K562 (cell line): ENCODE data around the gene NOCT. TPM values are rescaled to one million over a fixed set of nuclear protein-coding genes. Genes with fewer than 3 reads are reported as not detected.

Source experiments
- ATAC-seq: fragments of 200-7000 bp; cut with Tn5 transposase; 3 replicates; pipeline ENCODE4 v1.9.1; 2020; ENCODE audit warnings: moderate library complexity
- BruUV-seq: library from RNA; stranded (reverse); fragments of 400-500 nt; replicated peaks from 2 replicates; lab custom pipeline; 2021; lab: Mats Ljungman, UMichigan
- CTCF ChIA-PET: fragments of 300-600 bp; formaldehyde crosslinking; extraction: SDS; loops from one replicate; lab custom pipeline; 2021; ENCODE audit warnings: low intra/inter-chr PET ratio; lab: Yijun Ruan, JAX
- POLR2A ChIA-PET: fragments of 300-600, 350-650 bp; sonication (Branson Sonifier 250); formaldehyde crosslinking; extraction: SDS; loops from one replicate; lab custom pipeline; 2021; ENCODE audit warnings: antibody characterized with exemption, inconsistent platforms; lab: Yijun Ruan, JAX
- DNase-seq, 4 experiments: peaks; one replicate each; pipeline versions ENCODE4 v3.0.0 to v3.0.0-alpha.2; 2011 to 2018; ENCODE audit warnings: low spot score in 3 of 4, mixed read lengths in 3 of 4; ENCODE audit errors: extremely low read depth in 1 of 4
- FAIRE-seq: peaks from 2 replicates; lab custom pipeline; 2011; peaks lifted over from hg19 to GRCh38; lab: Jason Lieb, UNC
- H2AFZ ChIP-seq: 2 replicates; pipeline ENCODE4 v1.6.0; 2011; ENCODE audit warnings: low read depth, low read length, control low read depth, inconsistent platforms
- H3K27ac ChIP-seq: fragments of 200-600 bp; 3 replicates; pipeline ENCODE4 v1.8.0; 2011; ENCODE audit warnings: low read depth, mild to moderate bottlenecking, control low read depth, inconsistent platforms, low read length, moderate library complexity, mixed read lengths; ENCODE audit errors: extremely low read depth
- H3K27me3 ChIP-seq, 2 experiments: fragments of 300-600 bp in 1 of 2; 2 replicates in 1 of 2; 3 replicates in 1 of 2; pipeline versions ENCODE4 v1.6.0 to v1.8.0; 2011; ENCODE audit warnings: inconsistent platforms in 2 of 2, low read length in 2 of 2, mild to moderate bottlenecking in 1 of 2, mixed read lengths in 1 of 2, moderate library complexity in 1 of 2; ENCODE audit not compliant: control insufficient read depth in 2 of 2, insufficient read depth in 2 of 2
- H3K36me3 ChIP-seq: fragments of 300-600 bp; 3 replicates; pipeline ENCODE4 v1.8.0; 2011; ENCODE audit warnings: mild to moderate bottlenecking, low read length, inconsistent platforms; ENCODE audit not compliant: control insufficient read depth, insufficient read depth
- H3K4me1 ChIP-seq, 2 experiments: fragments of 200-600 bp in 1 of 2; replicated peaks in 1 of 2; 2 replicates in 1 of 2; 3 replicates in 1 of 2; pipeline versions ENCODE4 v1.5.1 to v1.8.0; 2011; ENCODE audit warnings: inconsistent platforms in 2 of 2, low read length in 2 of 2, mild to moderate bottlenecking in 1 of 2, mixed read lengths in 1 of 2, moderate library complexity in 1 of 2; ENCODE audit not compliant: control insufficient read depth in 2 of 2, insufficient read depth in 2 of 2
- H3K4me2 ChIP-seq: 2 replicates; pipeline ENCODE4 v1.6.1; 2011; ENCODE audit warnings: low read length, control low read depth, inconsistent platforms, mixed read lengths; ENCODE audit not compliant: insufficient read depth
- H3K4me3 ChIP-seq: fragments of 200-600 bp; sonication (generic), shearing (Covaris generic); 2 replicates; pipeline ENCODE4 v1.5.1; 2016; ENCODE audit warnings: control low read depth, inconsistent platforms
- H3K79me2 ChIP-seq: fragments of 200-600 bp; 3 replicates; pipeline ENCODE4 v1.8.0; 2011; ENCODE audit warnings: low read length, inconsistent platforms; ENCODE audit not compliant: control insufficient read depth, insufficient read depth
- H3K9ac ChIP-seq, 2 experiments: 2 replicates each; pipeline versions ENCODE4 v1.6.0 to v1.6.1; 2011; ENCODE audit warnings: low read depth in 2 of 2, low read length in 2 of 2, control low read depth in 1 of 2, inconsistent platforms in 1 of 2, mild to moderate bottlenecking in 1 of 2, mixed read lengths in 1 of 2; ENCODE audit not compliant: insufficient read depth in 1 of 2
- H3K9me1 ChIP-seq: one replicate; pipeline ENCODE4 v1.6.0; 2011; ENCODE audit warnings: inconsistent platforms, mild to moderate bottlenecking, low read length, moderate library complexity; ENCODE audit not compliant: control insufficient read depth, insufficient read depth
- H3K9me3 ChIP-seq: replicated peaks from 2 replicates; pipeline ENCODE4 v1.5.1; 2011; ENCODE audit warnings: low read depth, low read length, inconsistent platforms; ENCODE audit not compliant: control insufficient read depth, insufficient read depth
- H4K20me1 ChIP-seq: replicated peaks from 2 replicates; pipeline ENCODE4 v1.6.1; 2011; ENCODE audit warnings: low read length, inconsistent platforms, mixed read lengths; ENCODE audit not compliant: control insufficient read depth, insufficient read depth
- CHD1 ChIP-seq: fragments of 200-600 bp; sonication (generic); IDR thresholded peaks from one replicate; pipeline ENCODE4 v1.6.1; 2012; ENCODE audit warnings: mild to moderate bottlenecking, moderate library complexity, low read length, inconsistent platforms
- DDX20 ChIP-seq: fragments of 450-650 bp; IDR thresholded peaks from 2 replicates; pipeline ENCODE4 v1.6.1; 2016; ENCODE audit warnings: missing genetic modification characterization, low read depth, mild to moderate bottlenecking, missing compliant biosample characterization, moderate library complexity
- HEY1 ChIP-seq: fragments of 250-450 bp; sonication (Bioruptor Pico); IDR thresholded peaks from 2 replicates; pipeline ENCODE4 v1.5.0; 2020; ENCODE audit warnings: mild to moderate bottlenecking, moderate library complexity, borderline replicate concordance
- HNRNPLL ChIP-seq: fragments of 200-400 bp; formaldehyde crosslinking; IDR thresholded peaks from 2 replicates; pipeline ENCODE4 v1.6.1; 2017; ENCODE audit warnings: low read length, low read depth, mild to moderate bottlenecking; ENCODE audit not compliant: poor library complexity, severe bottlenecking
- MAFG ChIP-seq: fragments of 450-650 bp; conservative IDR thresholded peaks from 2 replicates; pipeline ENCODE4 v1.6.1; 2016; ENCODE audit warnings: missing genetic modification characterization, missing compliant biosample characterization
- PML ChIP-seq: IDR thresholded peaks from 2 replicates; pipeline ENCODE4 v1.6.1; 2012; ENCODE audit warnings: low read length, inconsistent platforms
- POLR2AphosphoS5 ChIP-seq: IDR thresholded peaks from 2 replicates; pipeline ENCODE4 v1.6.1; 2011; ENCODE audit warnings: mild to moderate bottlenecking, low read depth, low read length, moderate library complexity; ENCODE audit not compliant: control insufficient read depth, insufficient read depth
- PRPF4 ChIP-seq: fragments of 200-400 bp; formaldehyde crosslinking; IDR thresholded peaks from one replicate; pipeline ENCODE4 v1.6.1; 2017; ENCODE audit warnings: low read length, low read depth, mild to moderate bottlenecking; ENCODE audit not compliant: insufficient read depth, poor library complexity, severe bottlenecking
- RBM34 ChIP-seq: fragments of 200-400 bp; formaldehyde crosslinking; IDR thresholded peaks from 2 replicates; pipeline ENCODE4 v1.6.1; 2018; ENCODE audit warnings: low read length, borderline replicate concordance; ENCODE audit not compliant: insufficient read depth
- SNIP1 ChIP-seq: fragments of 450-650 bp; IDR thresholded peaks from 2 replicates; pipeline ENCODE4 v1.7.1; 2017; ENCODE audit warnings: low read depth, mild to moderate bottlenecking
- SRSF1 ChIP-seq: fragments of 200-400 bp; formaldehyde crosslinking; IDR thresholded peaks from 2 replicates; pipeline ENCODE4 v1.6.1; 2017; ENCODE audit warnings: mild to moderate bottlenecking, low read depth, low read length, moderate library complexity
- TBL1XR1 ChIP-seq, 2 experiments: IDR thresholded peaks; 2 replicates each; pipeline ENCODE4 v1.6.1; 2012; ENCODE audit warnings: improper control_type of control experiment in 2 of 2, low read length in 2 of 2, mild to moderate bottlenecking in 1 of 2
- ZBTB34 ChIP-seq: fragments of 250-450 bp; sonication (Bioruptor Pico); IDR thresholded peaks from 2 replicates; pipeline ENCODE4 v1.8.0; 2021; ENCODE audit warnings: mild to moderate bottlenecking, moderate library complexity
- ZBTB7A ChIP-seq: IDR thresholded peaks from 2 replicates; pipeline ENCODE4 v1.6.1; 2011; ENCODE audit warnings: low read depth, mild to moderate bottlenecking, low read length, moderate library complexity, borderline replicate concordance; ENCODE audit not compliant: control insufficient read depth
- ZNF184 ChIP-seq: sonication (generic); formaldehyde crosslinking; IDR thresholded peaks from 2 replicates; pipeline ENCODE4 v1.5.0; 2020; ENCODE audit warnings: missing genetic modification reagents
- ZNF217 ChIP-seq: sonication (generic); formaldehyde crosslinking; IDR thresholded peaks from 2 replicates; pipeline ENCODE4 v1.8.0; 2022; ENCODE audit warnings: mild to moderate bottlenecking, missing genetic modification reagents
- ZNF445 ChIP-seq: fragments of 250-450 bp; sonication (Bioruptor Pico); IDR thresholded peaks from 2 replicates; pipeline ENCODE4 v1.4.0; 2020; ENCODE audit warnings: low read depth, mild to moderate bottlenecking, moderate library complexity
- WGBS: fragments of 100-300 bp; shearing (Covaris generic); methylation state at CpG from one replicate; pipeline ENCODE4 v1.1.6; 2016; ENCODE audit warnings: low coverage, mixed read lengths; ENCODE audit not compliant: insufficient coverage; ENCODE audit errors: missing lambda C conversion rate; 5-methylcytosine and 5-hydroxymethylcytosine counted together
- in situ Hi-C: fragments of 300-500 bp; cut with MboI; formaldehyde crosslinking; loops from 4 replicates; pipeline ENCODE4 v1.15.0; 2018; ENCODE audit warnings: inconsistent platforms, mixed read lengths
- intact Hi-C: fragments of 100-400 bp; cut with micrococcal nuclease; formaldehyde crosslinking; loops from 2 replicates; pipeline ENCODE4 v1.14.2; 2022
- polyA plus RNA-seq, 8 experiments: library from polyadenylated mRNA; depleted of rRNA in 4 of 8; stranded (reverse) in 5 of 8; unstranded in 3 of 8; fragments of >200 nt; fragmentation: Nextera tagmentation in 2 of 8; fragmentation: Illumina TruSeq in 1 of 8; extraction: Ambion mirVana in 2 of 8; extraction: Trizol in 1 of 8; gene quantifications; 2 replicates each; pipeline versions ENCODE4 v1.2.1 to v1.2.3, GENCODE V29; 2011 to 2014; ENCODE audit warnings: inconsistent platforms in 1 of 8, missing spikeins in 1 of 8
- total RNA-seq, 7 experiments: library from RNA; depleted of rRNA in 6 of 7; stranded (reverse); fragments of >200 nt in 6 of 7; fragmentation: Illumina TruSeq in 2 of 7; extraction: Trizol in 2 of 7; gene quantifications; 2 replicates each; pipeline versions ENCODE4 v1.2.1 to v1.2.3, GENCODE V29; 2011 to 2021; ENCODE audit warnings: low replicate concordance in 1 of 7
- TF ChIP-seq, protein P1 (sequence below): sonication (generic); formaldehyde crosslinking; IDR thresholded peaks from 2 replicates; pipeline ENCODE4 v1.8.1; 2023; ENCODE audit warnings: mild to moderate bottlenecking, missing genetic modification reagents
- TF ChIP-seq, protein P2 (sequence below): fragments of 450-650 bp; formaldehyde crosslinking; IDR thresholded peaks from 2 replicates; pipeline ENCODE4 v1.4.0; 2020; ENCODE audit warnings: mild to moderate bottlenecking, moderate library complexity

Gene NOCT
- total and polyA plus RNA-seq, 9 of the 15 experiments (the other 6 are each of a cell fraction or from before 2014, with no cell fraction given), result 1.3 to 20.2 (median 11.1) TPM

GRCh38 chr4:138992676-138993075, 22.9 kb upstream of the NOCT start (continued):
- TF ChIP-seq ZBTB7A, result no peak
- TF ChIP-seq PML, result no peak
- TF ChIP-seq PRPF4, result no peak
- no peak for TF ChIP-seq ZNF184 (CRISPR knock-in tag)
- TF ChIP-seq RBM34, result no peak
- TF ChIP-seq TBL1XR1 (IDR thresholded peaks at IDR 0.05; ENCODE audit: low read length in 2 of 2), result no peak

- H3K79me2 ChIP-seq, result no peaks in the 10 kb centered on the region
- FAIRE-seq (no peak), ATAC-seq (peak; percentile 81), DNase-seq (no peak)
- ChIA-PET CTCF (no interaction called here), POLR2A (interaction anchor here (0.5 kb wide), 1 partner anchor 180 kb away, joined by 3 read pairs; no protein-coding TSS in a partner anchor)
- H3K4me1 ChIP-seq, result no peaks in the 10 kb centered on the region
- BruUV-seq, result no TSS peak
- intact Hi-C loops (no loop called here), in situ Hi-C loops (no loop called here)
- no peak overlapping the region for H3K4me2 ChIP-seq
- no peaks in the 10 kb centered on the region for H4K20me1 ChIP-seq
- H3K9me3 ChIP-seq, result no peaks in the 10 kb centered on the region
- H3K9me1 ChIP-seq, result no peaks in the 10 kb centered on the region
- no peak overlapping the region for H3K4me3 ChIP-seq
- H2AFZ ChIP-seq, result 0 out of 2 replicates have a peak overlapping the region, but pooled peaks have one; percentile 2
- no peak overlapping the region for H3K9ac ChIP-seq
- WGBS, result 4% methylated on average over 6 of the region's 6 CpGs
- H3K27me3 ChIP-seq, result peaks cover 4 to 8% of the 10 kb centered on the region in 2 experiments; a peak in 3 of 5 replicates
- no peaks in the 10 kb centered on the region for H3K36me3 ChIP-seq
- H3K27ac ChIP-seq, result no peak overlapping the region
- TF ChIP-seq ZNF217, result no peak
- TF ChIP-seq SNIP1, result no peak
- TF ChIP-seq HNRNPLL, result no peak
- TF ChIP-seq POLR2AphosphoS5, result no peak
- no peak for TF ChIP-seq SRSF1
- no peak for TF ChIP-seq ZBTB34
- TF ChIP-seq CHD1, result no peak
- no peak for TF ChIP-seq ZNF445 (CRISPR knock-in tag)
- TF ChIP-seq HEY1, result no peak
- TF ChIP-seq, protein P1, sequence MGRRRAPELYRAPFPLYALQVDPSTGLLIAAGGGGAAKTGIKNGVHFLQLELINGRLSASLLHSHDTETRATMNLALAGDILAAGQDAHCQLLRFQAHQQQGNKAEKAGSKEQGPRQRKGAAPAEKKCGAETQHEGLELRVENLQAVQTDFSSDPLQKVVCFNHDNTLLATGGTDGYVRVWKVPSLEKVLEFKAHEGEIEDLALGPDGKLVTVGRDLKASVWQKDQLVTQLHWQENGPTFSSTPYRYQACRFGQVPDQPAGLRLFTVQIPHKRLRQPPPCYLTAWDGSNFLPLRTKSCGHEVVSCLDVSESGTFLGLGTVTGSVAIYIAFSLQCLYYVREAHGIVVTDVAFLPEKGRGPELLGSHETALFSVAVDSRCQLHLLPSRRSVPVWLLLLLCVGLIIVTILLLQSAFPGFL (CRISPR knock-in tag), result no peak
- TF ChIP-seq, protein P2, sequence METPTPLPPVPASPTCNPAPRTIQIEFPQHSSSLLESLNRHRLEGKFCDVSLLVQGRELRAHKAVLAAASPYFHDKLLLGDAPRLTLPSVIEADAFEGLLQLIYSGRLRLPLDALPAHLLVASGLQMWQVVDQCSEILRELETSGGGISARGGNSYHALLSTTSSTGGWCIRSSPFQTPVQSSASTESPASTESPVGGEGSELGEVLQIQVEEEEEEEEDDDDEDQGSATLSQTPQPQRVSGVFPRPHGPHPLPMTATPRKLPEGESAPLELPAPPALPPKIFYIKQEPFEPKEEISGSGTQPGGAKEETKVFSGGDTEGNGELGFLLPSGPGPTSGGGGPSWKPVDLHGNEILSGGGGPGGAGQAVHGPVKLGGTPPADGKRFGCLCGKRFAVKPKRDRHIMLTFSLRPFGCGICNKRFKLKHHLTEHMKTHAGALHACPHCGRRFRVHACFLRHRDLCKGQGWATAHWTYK (CRISPR knock-in tag), result no peak
- TF ChIP-seq DDX20 (tag), result no peak
- no peak for TF ChIP-seq MAFG
These were observed 19.5 kb upstream of the NOCT start for GRCh38 chr4:138996090-138996489.
